ENCODE measurements around the gene ACP7. TPM values are rescaled to one million over a fixed set of nuclear protein-coding genes. Genes with fewer than 3 reads are reported as not detected.

ACP7 gene
- total RNA-seq, 1 donor from 2014 or later: not detected

- Mint-ChIP-seq H3K27ac (no peak overlapping the region), H3K4me1 (peaks cover 3% of the 10 kb centered on the region), H3K27me3 (no peaks in the 10 kb centered on the region), H3K9me3 (no peaks in the 10 kb centered on the region), H3K36me3 (ENCODE audit: low read depth) (peaks cover 12% of the 10 kb centered on the region), H3K4me3 (no peak overlapping the region)
- CTCF ChIA-PET: no interaction called here
- POLR2A ChIA-PET: no interaction called here
- ATAC-seq (ENCODE audit: low read depth): no peak
- intact Hi-C loops (cut with micrococcal nuclease): no loop called here
- DNase-seq: no peak
- TF ChIP-seq CTCF (IDR thresholded peaks at IDR 0.05): no peak
Observed at GRCh38 chr19:39155741-39156140, 71.6 kb downstream of the ACP7 start.

GRCh38 chr19:39156326-39157230 is 72.4 kb downstream of the ACP7 start:
- Mint-ChIP-seq H3K9me3 (no peaks in the 10 kb centered on the region), H3K4me3 (no peak overlapping the region), H3K27me3 (no peaks in the 10 kb centered on the region), H3K36me3 (ENCODE audit: low read depth) (peaks cover 12% of the 10 kb centered on the region), H3K4me1 (peaks cover 3% of the 10 kb centered on the region), H3K27ac (no peak overlapping the region)
- CTCF ChIA-PET: no interaction called here
- POLR2A ChIA-PET: no interaction called here
- no peak for DNase-seq
- intact Hi-C loops (cut with micrococcal nuclease): no loop called here
- no peak for ATAC-seq (ENCODE audit: low read depth)
- TF ChIP-seq CTCF (IDR thresholded peaks at IDR 0.05): no peak

- ChIA-PET CTCF (no interaction called here), POLR2A (no interaction called here)
- Mint-ChIP-seq H3K4me1 (peaks cover 3% of the 10 kb centered on the region), H3K9me3 (no peaks in the 10 kb centered on the region), H3K36me3 (ENCODE audit: low read depth) (peaks cover 12% of the 10 kb centered on the region), H3K27me3 (no peaks in the 10 kb centered on the region), H3K4me3 (no peak overlapping the region), H3K27ac (no peak overlapping the region)
- intact Hi-C loops (cut with micrococcal nuclease): no loop called here
- TF ChIP-seq CTCF (IDR thresholded peaks at IDR 0.05): no peak
- DNase-seq (no peak), ATAC-seq (ENCODE audit: low read depth) (no peak)
Observed at GRCh38 chr19:39157275-39157996, 73.3 kb downstream of the ACP7 start.

GRCh38 chr19:39157997-39158389 is 73.8 kb downstream of the ACP7 start:
- CTCF ChIA-PET: no interaction called here
- Mint-ChIP-seq H3K4me3 (no peak overlapping the region), H3K36me3 (ENCODE audit: low read depth) (peaks cover 12% of the 10 kb centered on the region), H3K27me3 (no peaks in the 10 kb centered on the region), H3K27ac (no peak overlapping the region), H3K4me1 (peaks cover 4% of the 10 kb centered on the region), H3K9me3 (no peaks in the 10 kb centered on the region)
- TF ChIP-seq CTCF (IDR thresholded peaks at IDR 0.05): no peak
- POLR2A ChIA-PET: no interaction called here
- intact Hi-C loops (cut with micrococcal nuclease): no loop called here
- ATAC-seq (ENCODE audit: low read depth): no peak
- no peak for DNase-seq

GRCh38 chr19:39158646-39159260 is 74.6 kb downstream of the ACP7 start:
- peaks cover 12% of the 10 kb centered on the region for H3K36me3 Mint-ChIP-seq (ENCODE audit: low read depth)
- ChIA-PET CTCF (no interaction called here), POLR2A (no interaction called here)
- no peak for TF ChIP-seq CTCF (IDR thresholded peaks at IDR 0.05)
- intact Hi-C loops (cut with micrococcal nuclease): no loop called here
- no peak for DNase-seq
- no peak overlapping the region for H3K4me3 Mint-ChIP-seq
- H3K9me3 Mint-ChIP-seq: no peaks in the 10 kb centered on the region
- no peaks in the 10 kb centered on the region for H3K27me3 Mint-ChIP-seq
- no peak overlapping the region for H3K27ac Mint-ChIP-seq
- H3K4me1 Mint-ChIP-seq: peaks cover 4% of the 10 kb centered on the region
- no peak for ATAC-seq (ENCODE audit: low read depth)
